HCT116 (cell line): ENCODE data around the gene UQCRHL. TPM values are rescaled to one million over a fixed set of nuclear protein-coding genes. Genes with fewer than 3 reads are reported as not detected.

Source experiments
- ATAC-seq: fragments of 200-7000 bp; cut with Tn5 transposase; 2 replicates; pipeline ENCODE4 v1.9.1; 2020; ENCODE audit warnings: mild to moderate bottlenecking, moderate library complexity
- BruUV-seq: library from RNA; stranded (reverse); fragments of 400-500 nt; replicated peaks from 2 replicates; lab custom pipeline; 2021; lab: Mats Ljungman, UMichigan
- CTCF ChIA-PET: fragments of 300-600 bp; sonication (Branson Sonifier 250); formaldehyde crosslinking; loops from one replicate; lab custom pipeline; 2021; ENCODE audit warnings: antibody characterized with exemption; lab: Charles Lee
- POLR2A ChIA-PET: fragments of 300-600, 350-600 bp; sonication (Branson Sonifier 250); formaldehyde crosslinking; loops from one replicate; lab custom pipeline; 2021; ENCODE audit warnings: antibody characterized with exemption; lab: Charles Lee
- RAD21 ChIA-PET, 2 experiments: fragments of 300-600 bp; sonication (Branson Sonifier 250); formaldehyde crosslinking; loops; one replicate each; lab custom pipeline; 2023; ENCODE audit warnings: low total read pairs in 2 of 2; ENCODE audit not compliant: uncharacterized antibody in 2 of 2, unreplicated experiment in 2 of 2, low non-redundant PET in 1 of 2; lab: Charles Lee
- DNase-seq: peaks from one replicate; pipeline ENCODE4 v3.0.0-alpha.2; 2010; ENCODE audit warnings: low read depth, low spot score
- H2AFZ ChIP-seq: fragments of 200-600 bp; shearing (Covaris generic), sonication (generic); 2 replicates; pipeline ENCODE4 v1.6.1; 2017; ENCODE audit warnings: low read depth, mixed run types, mixed read lengths, antibody characterized with exemption, low read length; ENCODE audit not compliant: poor library complexity, severe bottlenecking
- H3K27ac ChIP-seq: 2 replicates; pipeline ENCODE4 v1.5.1; 2012; ENCODE audit warnings: low read depth, low read length
- H3K27me3 ChIP-seq: fragments of 200-600 bp; sonication (generic); 2 replicates; pipeline ENCODE4 v1.6.1; 2016; ENCODE audit warnings: mixed run types, low read length, mixed read lengths; ENCODE audit not compliant: insufficient read depth
- H3K36me3 ChIP-seq, 2 experiments: fragments of 200-500 bp in 1 of 2; fragments of 200-600 bp in 1 of 2; sonication (Bioruptor generic) in 1 of 2; sonication (generic) in 1 of 2; 2 replicates each; pipeline versions ENCODE4 v1.5.1 to v1.6.1; 2014 to 2016; ENCODE audit warnings: low read length in 2 of 2, inconsistent platforms in 1 of 2, mixed read lengths in 1 of 2, mixed run types in 1 of 2; ENCODE audit not compliant: insufficient read depth in 2 of 2, control insufficient read depth in 1 of 2
- H3K4me1 ChIP-seq, 2 experiments: fragments of 200-600 bp in 1 of 2; sonication (generic) in 1 of 2; 2 replicates each; pipeline versions ENCODE4 v1.5.1 to v1.6.1; 2012 to 2017; ENCODE audit warnings: low read length in 2 of 2, inconsistent platforms in 1 of 2, mild to moderate bottlenecking in 1 of 2, mixed read lengths in 1 of 2, mixed run types in 1 of 2, moderate library complexity in 1 of 2; ENCODE audit not compliant: insufficient read depth in 2 of 2, control insufficient read depth in 1 of 2
- H3K4me2 ChIP-seq: fragments of 200-600 bp; sonication (generic); 2 replicates; pipeline ENCODE4 v1.6.1; 2017; ENCODE audit warnings: mixed run types, low read length, mixed read lengths
- H3K4me3 ChIP-seq, 2 experiments: fragments of 200-600 bp in 1 of 2; sonication (generic) in 1 of 2; replicated peaks in 1 of 2; 2 replicates each; pipeline ENCODE4 v1.5.1; 2011 to 2016; ENCODE audit warnings: low read length in 2 of 2, control low read depth in 1 of 2, low read depth in 1 of 2, mild to moderate bottlenecking in 1 of 2, mixed read lengths in 1 of 2, mixed run types in 1 of 2
- H3K79me2 ChIP-seq: fragments of 200-600 bp; sonication (generic); 2 replicates; pipeline ENCODE4 v1.6.1; 2017; ENCODE audit warnings: mild to moderate bottlenecking, mixed run types, low read length, moderate library complexity, mixed read lengths; ENCODE audit not compliant: insufficient read depth
- H3K9ac ChIP-seq: fragments of 200-600 bp; sonication (generic); 2 replicates; pipeline ENCODE4 v1.6.1; 2016; ENCODE audit warnings: low read length, mixed read lengths
- H3K9me2 ChIP-seq: fragments of 200-600 bp; sonication (generic), shearing (Covaris generic); 2 replicates; pipeline ENCODE4 v1.6.1; 2017; ENCODE audit warnings: mixed run types, mild to moderate bottlenecking, moderate library complexity; ENCODE audit not compliant: insufficient read depth
- H3K9me3 ChIP-seq, 2 experiments: fragments of 200-500 bp in 1 of 2; fragments of 200-600 bp in 1 of 2; sonication (Bioruptor generic) in 1 of 2; sonication (generic) in 1 of 2; 2 replicates each; pipeline ENCODE4 v1.6.1; 2014 to 2017; ENCODE audit warnings: low read length in 2 of 2, mixed read lengths in 2 of 2, inconsistent platforms in 1 of 2, low read depth in 1 of 2, mild to moderate bottlenecking in 1 of 2, mixed run types in 1 of 2, moderate library complexity in 1 of 2; ENCODE audit not compliant: control insufficient read depth in 1 of 2, insufficient read depth in 1 of 2
- H4K20me1 ChIP-seq: fragments of 200-600 bp; sonication (generic), shearing (Covaris generic); 2 replicates; pipeline ENCODE4 v1.6.1; 2017; ENCODE audit warnings: mixed run types, mild to moderate bottlenecking, moderate library complexity; ENCODE audit not compliant: insufficient read depth
- CEBPB ChIP-seq: IDR thresholded peaks from 2 replicates; pipeline ENCODE4 v1.6.1; 2012; ENCODE audit warnings: low read depth
- EGR1 ChIP-seq: IDR thresholded peaks from 2 replicates; pipeline ENCODE4 v1.6.1; 2012; ENCODE audit warnings: low read depth
- EZH2phosphoT487 ChIP-seq: fragments of 200-600 bp; IDR thresholded peaks from 2 replicates; pipeline ENCODE4 v1.6.1; 2018; ENCODE audit warnings: antibody characterized with exemption, borderline replicate concordance
- MAX ChIP-seq: IDR thresholded peaks from 2 replicates; pipeline ENCODE4 v1.6.1; 2012
- POLR2A ChIP-seq: IDR thresholded peaks from 2 replicates; pipeline ENCODE4 v1.7.0; 2011; ENCODE audit warnings: borderline replicate concordance; ENCODE audit not compliant: insufficient read depth, insufficient read length; ENCODE audit errors: extremely low read depth
- SIN3A ChIP-seq: IDR thresholded peaks from 2 replicates; pipeline ENCODE4 v1.6.1; 2012; ENCODE audit warnings: low read depth
- SP1 ChIP-seq: IDR thresholded peaks from 2 replicates; pipeline ENCODE4 v1.6.1; 2012; ENCODE audit warnings: low read depth
- ZBTB33 ChIP-seq: IDR thresholded peaks from 2 replicates; pipeline ENCODE4 v1.6.1; 2011; ENCODE audit warnings: mild to moderate bottlenecking, low read length, moderate library complexity; ENCODE audit not compliant: insufficient replicate concordance; ENCODE audit errors: extremely low read depth
- ZNF274 ChIP-seq: fragments of 200-500 bp; sonication (Bioruptor generic); IDR thresholded peaks from 2 replicates; pipeline ENCODE4 v1.6.1; 2014; ENCODE audit warnings: mild to moderate bottlenecking, low read depth, low read length, inconsistent platforms
- intact Hi-C: fragments of 100-400 bp; cut with micrococcal nuclease; formaldehyde crosslinking; loops from 2 replicates; pipeline ENCODE4 v1.10.0; 2022
- total RNA-seq: library from RNA; stranded (reverse); gene quantifications from one replicate; pipeline ENCODE4 v1.2.1, GENCODE V29; 2021; ENCODE audit not compliant: unreplicated experiment

The UQCRHL gene
- total RNA-seq, 1 experiment from 2014 or later, result 2.5 TPM

GRCh38 chr1:15826810-15827507 lies 19.5 kb upstream of the UQCRHL start:
- ATAC-seq (no peak), DNase-seq (no peak)
- H3K4me3 ChIP-seq, result no peak overlapping the region
- no peaks in the 10 kb centered on the region for H3K27me3 ChIP-seq
- no peaks in the 10 kb centered on the region for H4K20me1 ChIP-seq
- BruUV-seq, result no TSS peak
- ChIA-PET POLR2A (no interaction called here), RAD21 (no interaction called here), CTCF (interaction anchor here (1.3 kb wide), 1 partner anchor 11 kb away, joined by 7 read pairs; no protein-coding TSS in a partner anchor)
- no peak for TF ChIP-seq SP1
- no peak for TF ChIP-seq EGR1
- TF ChIP-seq SIN3A, result no peak
- no peak for TF ChIP-seq MAX
- TF ChIP-seq ZBTB33, result no peak
- no peak for TF ChIP-seq POLR2A
- no peak for TF ChIP-seq CEBPB
- TF ChIP-seq ZNF274, result no peak
- no peak for TF ChIP-seq EZH2phosphoT487
- intact Hi-C loops, result no loop called here
- no peak overlapping the region for H3K4me2 ChIP-seq
- H3K9me2 ChIP-seq, result no peaks in the 10 kb centered on the region
- no peak overlapping the region for H3K27ac ChIP-seq
- H3K36me3 ChIP-seq, result no peaks in the 10 kb centered on the region
- H3K9me3 ChIP-seq, result no peaks in the 10 kb centered on the region
- no peak overlapping the region for H2AFZ ChIP-seq
- H3K9ac ChIP-seq, result no peak overlapping the region
- H3K79me2 ChIP-seq, result no peaks in the 10 kb centered on the region
- peaks cover 0 to 9% of the 10 kb centered on the region in 2 experiments; a peak in 2 of 4 replicates for H3K4me1 ChIP-seq
